Embryonic facial prominence (tissue), 1 donor: ENCODE measurements around the gene ZC3H13.
A peak's percentile ranks its signal among the peaks of the same experiment; 100 is the strongest.

ENCODE experiments used
- DNase-seq: peaks from one replicate; pipeline ENCODE4 v3.0.0-alpha.2; 2016; ENCODE audit errors: extremely low spot score

ZC3H13 gene, protein sequence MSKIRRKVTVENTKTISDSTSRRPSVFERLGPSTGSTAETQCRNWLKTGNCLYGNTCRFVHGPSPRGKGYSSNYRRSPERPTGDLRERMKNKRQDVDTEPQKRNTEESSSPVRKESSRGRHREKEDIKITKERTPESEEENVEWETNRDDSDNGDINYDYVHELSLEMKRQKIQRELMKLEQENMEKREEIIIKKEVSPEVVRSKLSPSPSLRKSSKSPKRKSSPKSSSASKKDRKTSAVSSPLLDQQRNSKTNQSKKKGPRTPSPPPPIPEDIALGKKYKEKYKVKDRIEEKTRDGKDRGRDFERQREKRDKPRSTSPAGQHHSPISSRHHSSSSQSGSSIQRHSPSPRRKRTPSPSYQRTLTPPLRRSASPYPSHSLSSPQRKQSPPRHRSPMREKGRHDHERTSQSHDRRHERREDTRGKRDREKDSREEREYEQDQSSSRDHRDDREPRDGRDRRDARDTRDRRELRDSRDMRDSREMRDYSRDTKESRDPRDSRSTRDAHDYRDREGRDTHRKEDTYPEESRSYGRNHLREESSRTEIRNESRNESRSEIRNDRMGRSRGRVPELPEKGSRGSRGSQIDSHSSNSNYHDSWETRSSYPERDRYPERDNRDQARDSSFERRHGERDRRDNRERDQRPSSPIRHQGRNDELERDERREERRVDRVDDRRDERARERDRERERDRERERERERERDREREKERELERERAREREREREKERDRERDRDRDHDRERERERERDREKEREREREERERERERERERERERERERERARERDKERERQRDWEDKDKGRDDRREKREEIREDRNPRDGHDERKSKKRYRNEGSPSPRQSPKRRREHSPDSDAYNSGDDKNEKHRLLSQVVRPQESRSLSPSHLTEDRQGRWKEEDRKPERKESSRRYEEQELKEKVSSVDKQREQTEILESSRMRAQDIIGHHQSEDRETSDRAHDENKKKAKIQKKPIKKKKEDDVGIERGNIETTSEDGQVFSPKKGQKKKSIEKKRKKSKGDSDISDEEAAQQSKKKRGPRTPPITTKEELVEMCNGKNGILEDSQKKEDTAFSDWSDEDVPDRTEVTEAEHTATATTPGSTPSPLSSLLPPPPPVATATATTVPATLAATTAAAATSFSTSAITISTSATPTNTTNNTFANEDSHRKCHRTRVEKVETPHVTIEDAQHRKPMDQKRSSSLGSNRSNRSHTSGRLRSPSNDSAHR (N-terminal part only)

DNA sequence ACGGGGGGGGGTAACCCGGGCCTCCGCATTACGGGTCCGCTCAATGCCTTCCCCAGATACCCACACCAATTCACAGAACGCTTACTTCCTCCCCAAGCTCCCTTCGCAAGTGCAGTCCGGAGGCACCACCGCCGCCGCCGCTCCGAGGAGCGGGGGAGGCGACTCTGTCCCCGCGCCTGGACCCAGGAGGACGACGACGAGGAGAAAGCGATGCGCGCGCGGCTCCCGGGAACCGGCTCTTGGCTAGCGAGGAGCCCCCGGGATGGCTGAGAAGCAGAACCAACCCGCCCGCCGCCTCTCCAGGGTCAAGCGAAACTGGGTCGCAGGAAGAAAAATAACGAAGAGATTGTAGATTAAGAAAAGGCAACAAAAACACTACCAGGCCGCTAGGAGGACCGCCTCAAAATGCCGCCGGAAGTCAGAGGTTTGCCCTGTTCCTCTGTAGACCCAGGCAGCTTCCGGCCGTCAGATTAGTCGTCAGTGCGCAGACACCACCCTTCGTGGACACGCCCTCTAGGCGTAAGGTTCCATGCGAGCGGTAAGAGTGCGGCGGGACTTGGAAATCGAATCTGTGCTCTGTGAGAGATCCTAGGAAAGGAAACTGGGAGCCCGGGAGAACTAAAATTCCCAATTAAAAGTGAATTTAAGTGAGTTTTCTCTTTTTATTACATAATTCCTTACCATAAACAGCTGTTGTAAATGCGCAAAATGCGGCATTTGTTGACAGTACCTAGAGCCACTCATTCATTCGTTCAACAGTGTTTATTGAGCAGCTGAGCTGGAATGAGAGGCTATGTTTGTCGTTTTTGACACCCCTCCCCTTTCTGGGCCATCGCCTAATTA lies at the start of gene ZC3H13:
Gene ZC3H13, minus strand, starts transcription at position 428 of the 843 bp plus-strand sequence. CDS start 7,239 bp downstream, outside the sequence.
- peak; percentile 94 for DNase-seq

DNA sequence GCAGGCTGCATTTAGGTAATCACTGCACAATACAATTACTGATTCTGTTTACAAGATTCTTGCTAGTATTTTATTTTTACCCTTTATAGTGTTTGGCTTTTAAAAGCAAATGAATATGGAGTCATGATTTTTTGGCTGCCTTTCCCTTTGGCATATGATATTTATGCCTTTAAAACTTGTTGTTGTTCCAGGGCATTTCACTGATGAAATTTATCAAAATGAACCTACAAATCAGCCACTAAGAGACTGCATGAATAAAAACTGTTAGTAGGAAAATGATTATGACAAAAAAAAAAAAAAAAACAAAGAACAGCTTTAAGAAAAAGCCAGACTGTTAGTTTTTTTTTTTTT lies 49.7 kb upstream of the ZC3H13 start:
- no peak for DNase-seq

DNA sequence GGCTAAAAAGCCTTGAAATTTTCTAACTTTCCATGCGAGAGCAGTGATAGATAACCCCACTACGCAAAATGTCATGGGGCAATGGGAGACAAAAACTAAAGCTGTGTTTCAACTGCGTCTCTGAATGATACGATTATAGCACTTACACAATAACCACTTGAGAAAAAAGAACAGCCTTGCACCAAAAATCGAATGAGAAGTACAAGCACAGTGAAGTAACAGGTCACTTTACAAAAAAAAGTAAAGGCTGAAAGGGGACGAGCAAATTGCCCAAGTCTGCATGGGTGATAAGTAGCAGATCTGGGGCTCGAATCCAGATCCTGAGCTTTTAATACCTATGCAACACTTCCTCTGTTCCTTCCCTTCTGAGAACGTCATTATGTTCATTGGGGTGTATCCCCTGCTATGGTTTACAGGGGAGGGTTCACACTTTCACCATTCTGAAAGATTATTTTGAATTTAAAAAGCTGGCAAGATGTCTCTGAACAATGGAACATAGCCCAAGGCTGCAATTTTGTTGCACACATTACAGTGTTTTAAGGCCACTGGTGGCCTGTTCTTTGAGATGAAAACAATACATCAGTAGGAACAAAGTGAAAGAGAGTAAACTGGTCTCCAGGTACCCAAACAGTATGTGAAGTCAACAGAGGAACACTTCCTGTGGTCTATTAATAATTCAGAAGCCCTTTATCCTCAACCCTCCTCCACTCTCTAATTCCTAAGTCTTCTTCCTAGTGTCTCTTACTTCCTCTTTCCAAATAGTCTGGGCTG lies 49.1 kb upstream of the ZC3H13 start:
- no peak for DNase-seq

DNA sequence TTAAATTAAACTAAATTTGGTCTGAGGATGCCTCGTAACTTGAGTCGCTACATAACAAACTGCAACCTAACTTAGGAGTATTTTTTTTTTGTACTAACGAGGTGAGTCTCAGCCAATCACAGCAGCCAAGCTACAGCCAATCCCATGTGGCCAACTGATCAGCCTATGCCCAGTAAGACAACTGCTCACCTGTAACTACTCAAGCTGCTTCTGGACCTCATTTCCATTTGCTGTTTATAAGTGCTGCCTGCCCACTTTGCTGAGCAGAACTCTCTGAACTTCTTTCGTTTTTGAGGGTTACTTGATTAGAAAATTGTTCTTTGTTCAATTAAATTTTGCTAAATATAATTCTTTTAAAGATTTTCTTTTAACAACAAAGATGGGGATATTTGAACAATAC lies 48.5 kb upstream of the ZC3H13 start:
- DNase-seq = no peak

DNA sequence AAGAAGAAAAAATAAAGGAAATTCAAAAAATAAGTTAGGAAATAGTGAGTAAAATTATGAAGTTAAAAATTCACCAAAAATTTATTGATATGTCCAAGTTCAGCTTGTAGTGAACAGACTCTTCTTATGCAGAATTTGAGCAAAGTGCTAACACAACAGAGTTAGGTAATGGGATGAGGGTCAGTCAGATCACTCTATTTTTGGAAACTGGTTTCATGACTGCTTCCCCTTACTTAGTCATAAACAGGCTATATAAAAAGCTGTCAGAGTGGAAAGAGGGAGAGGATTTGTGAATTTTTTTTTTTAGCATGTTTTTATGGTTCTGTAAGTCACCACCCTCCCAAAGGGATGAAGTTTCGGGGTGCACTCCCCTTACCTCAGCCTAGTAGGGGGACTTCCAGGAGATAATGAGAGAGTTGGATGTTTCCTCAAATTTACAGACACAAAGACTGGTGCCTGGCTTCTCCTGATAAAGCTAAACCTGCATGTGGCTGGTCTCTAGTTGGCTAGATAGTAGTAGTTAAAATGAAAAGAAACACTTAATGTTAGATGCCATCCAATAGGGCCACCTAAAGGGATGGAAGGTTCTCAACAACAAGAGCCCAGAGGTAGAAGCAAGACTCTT lies 47.8 kb upstream of the ZC3H13 start:
- no peak for DNase-seq

DNA sequence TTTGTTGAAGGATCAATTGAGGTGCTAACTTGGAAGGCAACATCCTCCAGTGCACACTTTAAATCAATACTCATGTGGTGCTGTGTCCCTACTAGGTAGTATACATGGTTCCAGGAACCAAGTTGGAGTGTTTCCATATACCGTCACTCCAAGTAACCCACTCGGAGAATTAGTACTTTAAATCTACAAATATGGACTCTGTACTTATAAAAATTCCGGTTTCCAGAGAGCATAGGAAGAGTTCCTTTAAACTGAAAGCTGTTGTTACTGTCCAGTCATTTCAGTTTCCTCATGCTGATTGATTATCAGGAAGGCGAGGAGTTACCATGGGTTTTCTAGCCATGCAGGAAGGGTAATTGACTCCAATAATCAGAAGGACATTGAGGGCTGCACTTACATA lies 45.1 kb upstream of the ZC3H13 start:
- no peak for DNase-seq

DNA sequence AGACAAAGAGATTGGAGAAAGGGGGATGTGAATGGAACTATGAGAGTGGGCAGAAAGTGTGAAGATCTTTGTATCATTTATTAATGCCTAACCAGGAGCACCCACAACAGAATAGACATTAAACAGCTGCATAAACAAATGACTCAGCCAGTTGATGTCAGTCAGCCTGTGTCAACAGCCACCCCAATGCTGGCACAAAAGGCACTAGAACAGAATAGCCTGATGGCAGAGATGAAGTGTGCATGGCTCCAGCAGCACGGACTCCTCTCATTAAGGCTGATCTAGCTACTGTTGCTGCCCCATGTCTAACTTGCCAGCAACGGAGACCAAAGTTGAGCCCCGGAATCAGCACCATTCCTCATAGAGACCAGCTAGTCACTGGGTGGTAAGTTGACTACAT lies 44.5 kb upstream of the ZC3H13 start:
- DNase-seq = no peak

DNA sequence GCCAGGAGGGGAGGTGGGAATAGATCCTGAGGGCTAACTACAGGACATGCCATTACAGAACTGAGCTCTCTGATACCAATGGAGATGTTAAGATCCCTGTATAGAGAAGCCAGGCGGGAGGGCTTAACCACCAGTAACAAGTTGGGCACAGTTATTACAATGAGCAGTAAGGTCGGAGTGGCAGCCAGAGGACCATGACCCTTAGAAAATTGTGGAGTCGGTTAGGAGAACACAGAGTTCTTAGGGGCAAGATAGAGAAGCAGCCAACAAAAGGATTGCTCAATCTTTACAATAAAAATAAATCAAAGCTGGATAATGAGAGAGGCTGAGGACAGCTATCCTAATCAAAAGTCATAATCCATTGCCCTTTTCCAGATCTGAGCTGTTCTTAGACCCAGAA lies 41.9 kb upstream of the ZC3H13 start:
- no peak for DNase-seq

DNA sequence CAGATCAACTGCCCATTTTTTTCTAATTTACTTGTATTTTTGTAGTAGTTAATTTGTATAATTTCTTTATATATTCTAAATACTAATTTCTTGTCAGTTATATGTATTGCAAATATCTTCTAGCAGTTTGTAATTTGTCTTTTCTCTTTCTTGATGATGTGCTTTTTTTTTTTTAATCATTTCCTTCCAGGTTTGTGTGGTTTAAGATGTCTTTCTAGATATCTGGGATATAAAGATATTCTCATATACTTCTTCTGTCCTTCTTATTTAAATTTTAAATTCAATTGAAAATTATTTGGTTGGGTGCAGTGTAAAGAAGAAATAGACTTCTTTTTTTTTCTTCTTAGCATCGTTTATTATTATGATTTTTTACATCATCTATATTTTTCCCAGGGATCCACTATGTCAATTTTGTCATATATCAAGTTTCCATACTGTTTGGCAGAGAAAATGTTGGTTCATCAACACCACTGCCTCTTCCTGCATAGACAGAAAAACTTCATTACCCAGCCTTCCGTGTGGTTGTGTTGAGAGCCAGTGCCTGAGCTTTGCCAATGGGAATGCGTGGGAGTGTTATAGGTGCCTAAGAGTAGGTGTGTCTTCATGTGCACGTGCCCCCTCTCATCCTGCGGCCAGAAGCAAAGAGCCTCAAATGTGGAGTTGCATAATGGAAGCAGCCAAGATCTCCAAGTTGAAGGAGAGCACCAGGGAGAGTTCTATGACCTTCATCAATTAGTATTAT lies 36.4 kb upstream of the ZC3H13 start:
- no peak for DNase-seq

DNA sequence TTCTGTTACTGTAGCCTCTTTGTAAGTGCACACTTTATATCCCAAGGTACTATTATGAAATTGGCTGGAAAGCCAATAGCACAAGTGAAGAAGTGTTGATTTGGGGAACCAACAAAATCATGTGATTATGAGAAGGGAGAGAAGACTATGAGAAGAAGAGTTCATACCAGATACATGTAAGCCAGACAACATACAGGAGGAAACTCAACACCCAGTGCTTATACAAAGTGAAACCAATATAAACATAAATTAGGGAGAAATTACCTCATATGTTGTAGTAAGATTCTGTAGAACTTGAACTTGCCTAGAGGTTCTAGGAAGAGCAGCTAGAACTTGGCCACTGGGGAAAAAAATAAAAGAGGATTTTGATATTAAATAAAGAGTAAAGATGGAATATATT lies 34.9 kb upstream of the ZC3H13 start:
- no peak for DNase-seq

DNA sequence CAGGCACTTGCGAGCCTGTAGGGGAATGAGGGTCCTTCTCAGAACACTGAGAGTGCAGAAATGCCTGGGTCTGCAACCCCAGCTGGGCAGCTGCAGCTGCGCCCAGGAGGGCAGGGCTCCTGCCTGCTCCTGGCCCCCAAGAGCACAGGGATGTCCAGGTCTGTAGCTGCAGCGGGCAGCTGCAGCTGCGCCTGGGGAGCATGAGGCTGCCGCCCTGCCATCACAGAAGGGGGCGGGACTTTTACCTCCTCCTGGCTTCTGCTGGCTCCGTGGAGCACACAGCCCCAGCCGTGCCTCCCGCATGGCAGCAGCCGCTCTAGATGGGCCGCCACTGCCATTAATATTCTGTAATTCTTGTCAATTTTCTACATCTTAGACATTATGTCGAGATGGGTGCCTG lies 34.4 kb upstream of the ZC3H13 start:
- no peak for DNase-seq

DNA sequence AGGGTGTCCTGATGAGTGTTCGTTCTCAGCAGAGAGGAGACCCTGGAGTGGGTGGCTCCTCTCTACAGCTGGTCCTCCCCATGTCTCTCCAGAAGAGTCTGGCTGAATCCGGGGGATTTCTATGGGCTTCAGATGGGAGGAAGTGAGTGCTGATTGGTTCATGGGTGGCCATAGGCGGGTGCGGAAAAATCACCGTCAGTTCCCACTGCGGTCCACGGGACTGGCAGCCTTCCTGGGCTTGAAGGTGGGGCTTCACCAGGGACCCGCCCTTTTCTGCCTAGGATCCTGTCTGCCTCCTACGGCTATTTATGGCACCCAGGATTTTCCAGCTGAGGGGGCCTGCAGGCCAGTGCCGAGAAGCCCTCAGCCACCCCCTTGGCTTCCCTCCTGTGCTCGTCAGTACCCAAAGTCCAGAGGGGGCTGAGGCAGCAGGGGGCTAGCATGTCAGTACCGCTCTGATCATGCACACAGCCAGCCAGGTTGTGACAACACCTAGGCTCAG lies 33.9 kb upstream of the ZC3H13 start:
- no peak for DNase-seq

DNA sequence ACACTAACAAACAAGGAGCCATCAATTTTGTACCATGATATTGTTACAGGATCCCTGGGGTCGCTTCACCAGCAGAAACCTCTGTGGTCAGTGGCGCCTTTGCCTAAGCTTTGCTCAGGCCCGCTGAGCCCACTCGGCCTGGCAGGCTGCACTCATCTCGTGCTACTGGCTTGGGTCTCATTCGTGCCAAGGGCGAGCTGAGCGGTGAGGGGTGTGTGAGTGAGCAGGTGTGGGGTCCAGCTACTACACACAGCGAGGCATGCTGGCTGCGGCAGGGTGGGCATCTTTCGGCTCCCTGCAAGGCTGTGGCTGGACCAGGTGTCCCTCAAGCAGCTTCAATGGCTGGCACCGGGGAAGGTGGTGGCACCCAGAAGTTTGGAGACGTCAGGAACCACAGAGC lies 33.2 kb upstream of the ZC3H13 start:
- DNase-seq = no peak

DNA sequence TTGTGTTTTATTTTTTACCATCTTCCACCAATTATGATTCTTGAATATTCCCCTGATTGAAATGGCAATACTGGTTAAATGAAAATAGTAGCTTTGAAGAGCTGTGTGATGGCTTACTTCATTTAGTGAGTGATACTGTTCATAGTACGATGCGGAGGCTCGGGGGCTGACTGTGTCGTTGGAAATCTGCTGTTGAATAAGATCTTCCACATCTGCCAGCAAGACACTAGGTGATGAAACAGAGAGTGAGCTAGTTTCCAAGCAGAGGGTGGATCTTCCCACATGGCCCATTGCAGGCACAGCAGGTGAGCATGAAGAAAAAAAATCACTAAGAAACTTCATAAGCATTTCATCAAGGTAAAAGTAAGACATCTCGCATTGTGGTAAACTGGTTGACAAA lies 29.8 kb upstream of the ZC3H13 start:
- no peak for DNase-seq

DNA sequence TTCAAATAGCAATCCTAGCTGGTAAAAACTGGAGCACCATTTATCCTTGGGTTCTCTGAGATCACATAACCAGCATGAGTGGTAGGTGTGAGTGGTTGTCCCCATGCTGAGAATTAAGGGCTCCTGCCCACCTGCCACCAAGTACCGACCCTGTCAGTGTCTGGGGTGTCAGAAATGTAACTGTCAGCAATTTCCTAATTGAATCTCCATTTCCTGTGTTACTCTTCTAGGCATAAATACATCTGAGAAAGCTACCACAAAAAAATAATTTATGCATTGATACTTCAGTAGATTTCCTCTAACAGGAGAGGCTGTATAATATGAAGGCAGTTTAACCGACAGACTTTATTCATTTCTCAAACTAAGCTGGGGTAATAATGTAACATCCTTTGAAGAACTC lies 27.2 kb upstream of the ZC3H13 start:
- no peak for DNase-seq

DNA sequence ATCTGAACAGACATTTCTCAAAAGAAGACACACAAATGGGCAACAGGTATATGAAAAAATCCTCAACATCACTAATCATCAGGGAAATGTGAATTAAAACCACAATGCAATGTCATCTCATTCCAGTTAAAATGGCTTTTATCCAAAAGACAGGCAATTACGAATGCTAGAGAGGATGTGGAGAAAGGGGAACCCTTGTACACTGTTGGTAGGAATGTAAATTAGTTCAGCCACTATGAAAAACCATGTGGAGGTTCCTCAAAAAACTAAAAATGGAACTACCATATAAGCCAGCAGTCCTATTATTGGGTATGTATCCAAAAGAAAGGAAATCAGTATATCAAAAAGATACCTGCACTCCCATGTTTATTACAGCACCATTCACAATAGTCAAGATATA lies 24.7 kb upstream of the ZC3H13 start:
- DNase-seq = no peak

DNA sequence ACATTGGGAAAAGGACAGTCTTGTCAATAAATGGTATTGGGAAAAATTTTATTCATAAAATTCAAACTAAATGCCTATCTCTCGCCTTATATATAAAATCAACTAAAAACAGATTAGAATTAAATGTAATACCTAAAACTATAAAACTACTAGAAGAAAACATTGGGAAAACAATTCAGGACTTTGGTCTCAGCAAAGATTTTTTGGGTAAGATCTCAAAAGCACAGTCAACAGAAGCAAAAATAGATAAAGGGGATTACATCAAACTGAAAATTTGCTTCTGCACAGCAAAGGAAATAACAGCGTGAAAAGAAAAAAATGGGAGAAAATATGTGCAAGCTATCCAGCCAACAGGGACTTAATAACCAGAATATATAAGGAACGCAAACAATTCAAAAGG lies 24.3 kb upstream of the ZC3H13 start:
- no peak for DNase-seq

DNA sequence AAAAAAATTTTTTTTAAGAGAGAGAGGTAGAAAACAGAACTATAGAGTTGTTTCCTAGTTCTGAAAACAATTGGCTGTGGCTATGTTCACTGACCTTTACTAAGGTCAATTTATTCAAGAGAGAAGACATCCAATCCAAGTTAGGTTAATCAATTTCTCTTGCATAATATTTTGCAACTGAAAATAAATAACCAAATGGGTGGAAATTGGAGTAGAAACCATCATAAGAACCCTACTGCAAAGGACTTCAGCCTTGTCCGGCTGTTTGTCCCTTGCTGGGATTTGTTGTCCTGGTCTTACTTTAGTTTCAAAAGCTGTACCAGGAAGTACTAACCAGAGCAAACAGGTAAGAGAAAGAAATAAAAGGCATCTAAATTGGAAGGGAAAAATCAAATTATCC lies 23.3 kb upstream of the ZC3H13 start:
- DNase-seq = no peak

DNA sequence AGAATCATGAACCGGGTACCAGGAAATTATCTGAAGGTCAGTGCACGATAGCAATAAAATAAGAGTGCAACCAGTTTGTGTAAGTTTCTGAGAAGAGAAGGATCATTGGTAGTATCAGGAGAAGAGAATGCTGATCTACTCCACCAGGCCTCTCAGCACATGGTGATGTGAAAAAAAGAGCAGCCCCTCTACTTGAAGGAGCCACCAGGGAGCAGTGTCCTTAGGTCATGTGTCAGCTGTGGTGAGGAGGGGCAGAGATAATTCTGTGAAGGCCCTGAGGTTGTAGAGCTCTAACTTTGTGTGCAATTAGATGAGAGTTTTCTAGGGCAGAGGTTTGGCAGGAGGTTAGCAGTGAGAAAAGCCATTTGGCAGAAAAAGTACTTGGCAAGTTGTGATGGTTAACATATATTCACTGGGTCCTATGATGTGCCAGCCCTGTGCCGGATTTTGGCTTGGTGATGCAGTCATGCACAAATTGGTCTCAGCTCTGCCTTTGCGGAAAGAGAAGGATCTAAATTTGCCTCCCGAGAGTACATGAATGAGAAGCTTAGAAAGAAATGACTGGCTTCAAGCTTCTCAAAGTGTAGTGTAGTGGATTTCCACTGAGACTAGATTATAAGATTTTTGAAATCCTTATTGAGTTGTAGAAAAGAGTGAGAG lies 19.2 kb upstream of the ZC3H13 start:
- no peak for DNase-seq
